GM21423 (cell line): ENCODE results near the gene ENGASE.

Experiments used
- ATAC-seq: cut with Tn5 transposase; IDR thresholded peaks from one replicate; pipeline ENCODE4 v1.9.1; 2021; ENCODE audit warnings: mild to moderate bottlenecking, moderate library complexity; ENCODE audit not compliant: unreplicated experiment

Gene ENGASE

GRCh38 chr17:79111097-79111496 is 36.5 kb downstream of the ENGASE start:
- no peak for ATAC-seq

DNA sequence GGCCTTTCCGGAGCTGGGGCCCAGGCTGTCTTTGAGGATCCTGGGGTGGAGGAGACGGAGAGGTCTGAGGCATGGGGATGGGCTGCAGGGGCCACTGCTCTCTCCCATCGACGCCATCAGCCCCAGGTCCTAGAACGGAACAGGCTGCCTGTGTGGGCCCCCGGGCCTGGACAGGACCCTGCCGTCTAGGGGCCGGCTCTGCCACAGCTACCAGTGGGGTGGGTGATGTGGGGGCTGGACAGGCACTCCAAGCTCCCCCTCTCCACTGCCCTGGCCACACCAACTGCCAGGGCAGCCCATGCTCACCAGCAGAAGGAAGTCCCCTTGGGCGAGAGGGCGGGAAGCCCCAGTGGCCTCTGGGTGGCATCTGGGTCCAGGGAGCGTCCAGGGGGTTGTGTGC is 37.8 kb downstream of the ENGASE start:
- no peak for ATAC-seq

- no peak for ATAC-seq
Measured at GRCh38 chr17:79113699-79114457, 39.3 kb downstream of the ENGASE start.

- ATAC-seq, result no peak
Measured at GRCh38 chr17:79114458-79115301, 40.1 kb downstream of the ENGASE start.

DNA sequence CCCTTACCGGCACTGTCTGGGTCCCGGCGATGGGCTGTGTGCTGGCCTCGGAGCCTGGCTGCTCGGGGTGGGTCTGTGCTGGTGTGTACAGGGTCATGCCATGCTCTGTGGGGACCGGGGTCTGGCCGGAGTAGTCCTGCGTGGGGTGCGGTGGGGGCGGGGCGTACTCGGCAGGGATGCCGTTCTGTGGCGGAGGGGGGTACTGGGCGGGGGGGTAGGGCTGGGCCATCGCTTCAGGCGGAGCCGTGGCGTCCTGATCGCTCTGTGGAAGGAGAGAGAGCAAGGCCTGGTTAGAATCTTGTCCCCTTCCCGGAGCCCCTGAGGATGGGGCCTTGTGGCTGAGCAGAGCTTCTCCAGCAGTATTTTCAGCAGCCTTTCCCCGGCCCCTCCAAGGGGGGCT is 40.9 kb downstream of the ENGASE start:
- no peak for ATAC-seq

- ATAC-seq, result no peak
Measured at GRCh38 chr17:79116575-79117368, 42.1 kb downstream of the ENGASE start.

DNA sequence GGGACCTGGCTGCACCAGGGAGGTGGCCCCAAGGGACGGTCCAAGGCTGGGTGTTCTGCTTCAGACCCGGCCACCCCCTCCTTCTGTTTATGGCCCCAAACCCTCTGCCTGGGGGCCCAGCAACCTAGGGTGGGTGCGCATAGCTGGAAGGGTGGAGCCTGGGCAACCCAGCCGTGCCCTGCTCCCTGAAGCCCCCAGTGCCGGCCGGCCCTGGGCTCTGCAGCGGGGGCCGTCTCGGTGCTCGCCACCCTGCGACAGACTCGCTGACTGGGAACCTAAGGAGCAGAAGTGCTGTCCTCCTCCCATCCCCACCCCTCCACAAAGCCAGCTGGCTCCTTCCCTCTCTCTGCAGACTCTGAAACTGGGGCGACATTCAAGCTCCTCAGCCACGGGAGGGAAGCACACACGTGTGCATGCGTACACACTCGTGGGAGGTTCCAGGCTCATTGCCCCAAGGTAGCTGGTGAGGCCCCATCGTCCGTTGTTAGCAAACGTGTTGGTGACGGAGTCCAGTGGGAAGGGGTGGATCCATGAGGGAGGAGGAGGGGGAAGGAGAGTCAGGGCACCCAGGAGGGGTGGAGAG is 43.4 kb downstream of the ENGASE start:
- ATAC-seq, result no peak

GRCh38 chr17:79118924-79119323 is 44.3 kb downstream of the ENGASE start:
- ATAC-seq, result no peak

- no peak for ATAC-seq
Measured at GRCh38 chr17:79120259-79120658, 45.6 kb downstream of the ENGASE start.

DNA sequence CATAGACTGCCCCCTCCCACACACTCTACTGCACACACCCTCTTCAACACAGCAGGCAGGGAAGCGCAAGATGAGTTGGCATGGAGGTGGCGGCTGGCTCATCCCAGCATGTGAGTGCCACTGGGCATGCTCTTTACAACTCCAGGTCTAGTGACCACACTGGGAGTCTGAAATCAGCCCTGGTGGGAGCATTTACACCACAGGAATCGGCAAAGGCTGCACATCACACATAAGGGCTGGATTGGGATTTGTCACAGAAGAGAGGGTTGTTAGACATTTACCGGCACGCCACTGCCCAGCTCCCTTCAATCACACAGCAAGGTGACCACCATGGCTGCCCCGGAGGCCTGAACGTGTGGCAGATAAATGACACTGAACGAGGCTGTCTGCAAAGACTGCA is 49.4 kb downstream of the ENGASE start:
- ATAC-seq, result no peak

DNA sequence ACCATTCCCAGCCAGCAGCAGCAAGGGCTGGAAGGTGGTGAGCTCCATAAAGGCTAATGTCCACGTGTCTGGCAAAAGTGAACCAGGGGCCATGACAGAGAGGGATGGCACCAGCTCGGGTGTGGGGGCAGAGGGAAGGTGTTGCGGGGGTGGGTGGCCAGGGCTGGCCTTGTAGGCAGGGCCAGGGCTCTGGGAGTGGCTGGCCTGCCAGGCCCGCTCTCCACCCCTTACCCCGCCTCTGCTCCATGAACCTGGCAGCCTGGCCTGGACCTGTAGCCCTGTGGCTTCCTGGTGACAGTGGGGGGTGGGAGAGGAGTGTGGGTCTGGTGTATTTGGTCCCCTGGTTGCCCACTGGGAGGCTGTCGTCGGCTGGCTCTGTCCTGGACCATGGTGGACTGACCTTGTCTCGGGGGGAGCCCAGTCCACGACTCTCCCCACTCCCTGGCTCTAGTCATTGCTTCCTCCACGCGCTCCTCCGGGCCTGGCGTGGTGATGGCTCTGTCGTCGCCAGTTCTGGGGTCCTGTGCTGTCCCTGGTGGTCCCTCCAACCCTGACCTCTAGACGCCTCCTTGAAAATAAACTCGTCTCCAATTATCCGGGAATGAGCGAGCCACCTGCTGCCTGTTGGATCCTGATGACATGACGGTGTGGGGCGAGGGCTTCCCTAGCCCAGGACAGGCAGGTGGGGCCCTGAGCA is 50.0 kb downstream of the ENGASE start:
- ATAC-seq, result no peak

DNA sequence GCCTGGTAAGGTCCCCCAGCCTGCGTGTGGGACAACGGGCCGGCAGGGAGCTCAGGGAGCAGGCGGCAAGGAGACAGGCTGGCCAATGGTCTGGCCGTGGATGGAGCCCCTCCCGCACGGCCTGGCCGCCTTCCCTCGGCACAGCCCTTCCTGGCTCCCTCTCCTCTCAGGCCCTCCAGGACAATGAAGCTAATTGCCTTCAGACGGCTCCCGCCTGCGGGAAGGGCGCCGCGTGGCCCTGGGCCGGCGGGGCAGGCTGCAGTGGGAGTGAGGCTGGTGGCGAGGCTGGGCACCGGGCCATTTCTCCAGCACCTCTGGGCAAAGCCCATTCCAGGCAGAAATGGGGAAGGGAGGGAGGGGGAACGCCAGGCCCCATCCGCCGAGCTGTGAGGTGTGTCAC is 50.9 kb downstream of the ENGASE start:
- ATAC-seq, result no peak

GRCh38 chr17:79126139-79126538 is 51.5 kb downstream of the ENGASE start:
- no peak for ATAC-seq

- no peak for ATAC-seq
Measured at GRCh38 chr17:79127534-79128135, 53.0 kb downstream of the ENGASE start.

GRCh38 chr17:79129523-79129922 is 54.9 kb downstream of the ENGASE start:
- no peak for ATAC-seq

- ATAC-seq, result no peak
Measured at GRCh38 chr17:79130536-79131273, 56.1 kb downstream of the ENGASE start.

DNA sequence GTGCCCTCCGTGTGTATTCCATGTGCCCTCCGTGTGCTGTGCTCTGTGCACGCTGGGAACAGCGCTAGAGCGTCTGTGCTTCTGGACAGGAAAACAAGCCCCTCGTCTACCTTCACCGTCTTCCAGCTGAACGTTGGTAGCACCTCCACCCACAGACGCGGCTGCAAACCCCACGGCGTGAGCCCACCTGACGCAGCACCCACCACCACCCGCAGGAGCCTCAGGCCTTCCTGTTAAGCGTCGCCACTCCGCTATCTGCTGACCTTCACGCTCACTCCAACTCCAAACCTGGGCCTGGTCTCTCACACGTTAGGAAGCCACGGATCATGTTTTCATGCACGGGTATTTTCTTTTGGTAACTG is 56.6 kb downstream of the ENGASE start:
- ATAC-seq, result no peak

DNA sequence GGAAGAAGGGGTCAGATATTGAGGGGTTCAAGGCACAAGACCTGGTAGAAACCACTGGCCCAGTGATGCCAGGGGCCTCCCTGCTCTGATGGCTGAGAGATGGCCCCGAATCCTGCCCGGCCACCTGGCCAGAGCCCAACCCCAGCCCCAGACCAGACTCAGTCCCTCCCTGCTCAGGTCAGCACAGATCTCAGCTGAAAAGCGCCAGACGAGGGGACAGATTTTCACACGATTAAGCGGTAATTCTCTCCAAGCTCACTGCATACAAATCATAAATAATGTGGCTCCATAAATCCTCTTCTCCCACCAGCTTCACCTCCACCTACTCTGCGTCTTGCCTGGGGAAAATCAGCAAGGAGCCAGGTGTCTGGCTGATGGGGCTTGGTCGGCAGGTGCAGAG is 57.1 kb downstream of the ENGASE start:
- no peak for ATAC-seq

DNA sequence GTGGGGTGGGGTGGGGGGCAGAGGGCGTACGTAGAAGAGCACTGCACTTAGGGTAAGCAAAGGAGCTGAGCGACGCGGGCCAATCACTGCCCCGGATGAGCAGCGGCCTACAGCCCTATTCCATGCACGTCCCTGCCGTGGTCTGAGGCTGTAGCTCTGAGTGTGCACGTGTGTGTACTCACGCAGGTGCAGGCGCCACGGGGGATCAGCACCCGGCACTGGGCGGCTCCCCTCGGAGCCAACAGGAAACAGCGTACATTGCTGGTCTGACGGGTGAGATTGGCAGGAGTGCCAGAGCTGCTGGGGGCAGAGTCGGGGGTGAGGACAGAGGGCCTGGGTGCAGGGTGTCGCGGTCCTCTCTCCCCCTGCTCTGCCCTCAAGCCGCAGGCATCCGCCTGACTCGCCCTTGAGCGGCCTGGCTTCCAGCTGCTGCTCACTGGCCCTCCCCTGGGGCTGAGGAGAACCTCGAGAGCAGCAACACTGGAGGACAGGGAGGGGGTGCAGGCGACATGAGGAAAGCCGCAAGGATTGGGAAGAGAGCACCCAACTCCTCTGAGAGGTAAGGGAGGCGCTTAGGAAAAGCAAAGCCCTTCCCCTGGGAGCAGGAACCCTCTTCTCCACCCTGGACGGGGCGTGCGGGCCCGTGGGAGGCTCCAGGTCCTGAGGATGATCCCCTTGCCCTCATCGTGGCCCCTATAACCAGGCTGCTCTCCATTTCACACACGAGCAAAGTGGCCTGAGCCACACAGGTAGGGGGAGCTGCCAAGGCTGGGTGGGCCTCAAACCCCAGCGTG is 57.8 kb downstream of the ENGASE start:
- no peak for ATAC-seq
